K562 (cell line): ENCODE measurements around the gene FUT8. TPM values are rescaled to one million over a fixed set of nuclear protein-coding genes. Genes with fewer than 3 reads are reported as not detected.

ENCODE experiments used
- ATAC-seq: fragments of 200-7000 bp; cut with Tn5 transposase; 3 replicates; pipeline ENCODE4 v1.9.1; 2020; ENCODE audit warnings: moderate library complexity
- BruUV-seq: library from RNA; stranded (reverse); fragments of 400-500 nt; replicated peaks from 2 replicates; lab custom pipeline; 2021; lab: Mats Ljungman, UMichigan
- CTCF ChIA-PET: fragments of 300-600 bp; formaldehyde crosslinking; extraction: SDS; loops from one replicate; lab custom pipeline; 2021; ENCODE audit warnings: low intra/inter-chr PET ratio; lab: Yijun Ruan, JAX
- POLR2A ChIA-PET: fragments of 300-600, 350-650 bp; sonication (Branson Sonifier 250); formaldehyde crosslinking; extraction: SDS; loops from one replicate; lab custom pipeline; 2021; ENCODE audit warnings: antibody characterized with exemption, inconsistent platforms; lab: Yijun Ruan, JAX
- DNase-seq, 4 experiments: peaks; one replicate each; pipeline versions ENCODE4 v3.0.0 to v3.0.0-alpha.2; 2011 to 2018; ENCODE audit warnings: low spot score in 3 of 4, mixed read lengths in 3 of 4; ENCODE audit errors: extremely low read depth in 1 of 4
- FAIRE-seq: peaks from 2 replicates; lab custom pipeline; 2011; peaks lifted over from hg19 to GRCh38; lab: Jason Lieb, UNC
- H2AFZ ChIP-seq: 2 replicates; pipeline ENCODE4 v1.6.0; 2011; ENCODE audit warnings: low read depth, low read length, control low read depth, inconsistent platforms
- H3K27ac ChIP-seq: fragments of 200-600 bp; 3 replicates; pipeline ENCODE4 v1.8.0; 2011; ENCODE audit warnings: low read depth, mild to moderate bottlenecking, control low read depth, inconsistent platforms, low read length, moderate library complexity, mixed read lengths; ENCODE audit errors: extremely low read depth
- H3K27me3 ChIP-seq, 2 experiments: fragments of 300-600 bp in 1 of 2; 2 replicates in 1 of 2; 3 replicates in 1 of 2; pipeline versions ENCODE4 v1.6.0 to v1.8.0; 2011; ENCODE audit warnings: inconsistent platforms in 2 of 2, low read length in 2 of 2, mild to moderate bottlenecking in 1 of 2, mixed read lengths in 1 of 2, moderate library complexity in 1 of 2; ENCODE audit not compliant: control insufficient read depth in 2 of 2, insufficient read depth in 2 of 2
- H3K36me3 ChIP-seq: fragments of 300-600 bp; 3 replicates; pipeline ENCODE4 v1.8.0; 2011; ENCODE audit warnings: mild to moderate bottlenecking, low read length, inconsistent platforms; ENCODE audit not compliant: control insufficient read depth, insufficient read depth
- H3K4me1 ChIP-seq, 2 experiments: fragments of 200-600 bp in 1 of 2; replicated peaks in 1 of 2; 2 replicates in 1 of 2; 3 replicates in 1 of 2; pipeline versions ENCODE4 v1.5.1 to v1.8.0; 2011; ENCODE audit warnings: inconsistent platforms in 2 of 2, low read length in 2 of 2, mild to moderate bottlenecking in 1 of 2, mixed read lengths in 1 of 2, moderate library complexity in 1 of 2; ENCODE audit not compliant: control insufficient read depth in 2 of 2, insufficient read depth in 2 of 2
- H3K4me2 ChIP-seq: 2 replicates; pipeline ENCODE4 v1.6.1; 2011; ENCODE audit warnings: low read length, control low read depth, inconsistent platforms, mixed read lengths; ENCODE audit not compliant: insufficient read depth
- H3K4me3 ChIP-seq: fragments of 200-600 bp; sonication (generic), shearing (Covaris generic); 2 replicates; pipeline ENCODE4 v1.5.1; 2016; ENCODE audit warnings: control low read depth, inconsistent platforms
- H3K79me2 ChIP-seq: fragments of 200-600 bp; 3 replicates; pipeline ENCODE4 v1.8.0; 2011; ENCODE audit warnings: low read length, inconsistent platforms; ENCODE audit not compliant: control insufficient read depth, insufficient read depth
- H3K9ac ChIP-seq, 2 experiments: 2 replicates each; pipeline versions ENCODE4 v1.6.0 to v1.6.1; 2011; ENCODE audit warnings: low read depth in 2 of 2, low read length in 2 of 2, control low read depth in 1 of 2, inconsistent platforms in 1 of 2, mild to moderate bottlenecking in 1 of 2, mixed read lengths in 1 of 2; ENCODE audit not compliant: insufficient read depth in 1 of 2
- H3K9me1 ChIP-seq: one replicate; pipeline ENCODE4 v1.6.0; 2011; ENCODE audit warnings: inconsistent platforms, mild to moderate bottlenecking, low read length, moderate library complexity; ENCODE audit not compliant: control insufficient read depth, insufficient read depth
- H3K9me3 ChIP-seq: replicated peaks from 2 replicates; pipeline ENCODE4 v1.5.1; 2011; ENCODE audit warnings: low read depth, low read length, inconsistent platforms; ENCODE audit not compliant: control insufficient read depth, insufficient read depth
- H4K20me1 ChIP-seq: replicated peaks from 2 replicates; pipeline ENCODE4 v1.6.1; 2011; ENCODE audit warnings: low read length, inconsistent platforms, mixed read lengths; ENCODE audit not compliant: control insufficient read depth, insufficient read depth
- CEBPG ChIP-seq, 3 experiments: fragments of 200-800 bp in 1 of 3; sonication (Bioruptor generic) in 1 of 3; sonication (generic) in 1 of 3; formaldehyde crosslinking in 1 of 3; IDR thresholded peaks in 2 of 3; conservative IDR thresholded peaks in 1 of 3; 2 replicates each; pipeline versions ENCODE4 v1.6.1 to v1.8.0; 2016 to 2022; ENCODE audit warnings: missing compliant biosample characterization in 2 of 3, missing genetic modification characterization in 2 of 3, mild to moderate bottlenecking in 1 of 3, missing genetic modification reagents in 1 of 3
- ELF4 ChIP-seq: fragments of 450-650 bp; formaldehyde crosslinking; IDR thresholded peaks from 2 replicates; pipeline ENCODE4 v1.4.0; 2022; ENCODE audit warnings: missing genetic modification characterization
- HDAC8 ChIP-seq: fragments of 450-650 bp; IDR thresholded peaks from 2 replicates; pipeline ENCODE4 v1.6.1; 2016; ENCODE audit warnings: mild to moderate bottlenecking, missing genetic modification characterization, moderate library complexity, missing compliant biosample characterization
- SAFB ChIP-seq: fragments of 200-400 bp; formaldehyde crosslinking; IDR thresholded peaks from 2 replicates; pipeline ENCODE4 v1.6.1; 2017; ENCODE audit warnings: low read depth, low read length, borderline replicate concordance
- TAF15 ChIP-seq: fragments of 200-400 bp; formaldehyde crosslinking; IDR thresholded peaks from 2 replicates; pipeline ENCODE4 v1.6.1; 2017; ENCODE audit warnings: mild to moderate bottlenecking, low read depth, low read length, moderate library complexity
- ZNF224 ChIP-seq: sonication (generic); formaldehyde crosslinking; IDR thresholded peaks from 2 replicates; pipeline ENCODE4 v1.8.0; 2022; ENCODE audit warnings: mild to moderate bottlenecking, missing genetic modification reagents
- ZNF354B ChIP-seq: fragments of 250-450 bp; sonication (Bioruptor Pico); IDR thresholded peaks from 2 replicates; pipeline ENCODE4 v1.4.0; 2020
- WGBS: fragments of 100-300 bp; shearing (Covaris generic); methylation state at CpG from one replicate; pipeline ENCODE4 v1.1.6; 2016; ENCODE audit warnings: low coverage, mixed read lengths; ENCODE audit not compliant: insufficient coverage; ENCODE audit errors: missing lambda C conversion rate; 5-methylcytosine and 5-hydroxymethylcytosine counted together
- in situ Hi-C: fragments of 300-500 bp; cut with MboI; formaldehyde crosslinking; loops from 4 replicates; pipeline ENCODE4 v1.15.0; 2018; ENCODE audit warnings: inconsistent platforms, mixed read lengths
- intact Hi-C: fragments of 100-400 bp; cut with micrococcal nuclease; formaldehyde crosslinking; loops from 2 replicates; pipeline ENCODE4 v1.14.2; 2022
- polyA plus RNA-seq, 8 experiments: library from polyadenylated mRNA; depleted of rRNA in 4 of 8; stranded (reverse) in 5 of 8; unstranded in 3 of 8; fragments of >200 nt; fragmentation: Nextera tagmentation in 2 of 8; fragmentation: Illumina TruSeq in 1 of 8; extraction: Ambion mirVana in 2 of 8; extraction: Trizol in 1 of 8; gene quantifications; 2 replicates each; pipeline versions ENCODE4 v1.2.1 to v1.2.3, GENCODE V29; 2011 to 2014; ENCODE audit warnings: inconsistent platforms in 1 of 8, missing spikeins in 1 of 8
- total RNA-seq, 7 experiments: library from RNA; depleted of rRNA in 6 of 7; stranded (reverse); fragments of >200 nt in 6 of 7; fragmentation: Illumina TruSeq in 2 of 7; extraction: Trizol in 2 of 7; gene quantifications; 2 replicates each; pipeline versions ENCODE4 v1.2.1 to v1.2.3, GENCODE V29; 2011 to 2021; ENCODE audit warnings: low replicate concordance in 1 of 7
- TF ChIP-seq, protein P1 (sequence below): fragments of 450-650 bp; formaldehyde crosslinking; conservative IDR thresholded peaks from 2 replicates; pipeline ENCODE4 v1.4.0; 2022; ENCODE audit warnings: mild to moderate bottlenecking, missing genetic modification characterization
- TF ChIP-seq, protein P2 (sequence below): sonication (generic); formaldehyde crosslinking; IDR thresholded peaks from 2 replicates; pipeline ENCODE4 v1.9.0; 2022; ENCODE audit warnings: mild to moderate bottlenecking, missing genetic modification reagents

FUT8 gene
- total and polyA plus RNA-seq, 9 of the 15 experiments (the other 6 are each of a cell fraction or from before 2014, with no cell fraction given) = 4.1 to 15.2 (median 7.8) TPM

DNA sequence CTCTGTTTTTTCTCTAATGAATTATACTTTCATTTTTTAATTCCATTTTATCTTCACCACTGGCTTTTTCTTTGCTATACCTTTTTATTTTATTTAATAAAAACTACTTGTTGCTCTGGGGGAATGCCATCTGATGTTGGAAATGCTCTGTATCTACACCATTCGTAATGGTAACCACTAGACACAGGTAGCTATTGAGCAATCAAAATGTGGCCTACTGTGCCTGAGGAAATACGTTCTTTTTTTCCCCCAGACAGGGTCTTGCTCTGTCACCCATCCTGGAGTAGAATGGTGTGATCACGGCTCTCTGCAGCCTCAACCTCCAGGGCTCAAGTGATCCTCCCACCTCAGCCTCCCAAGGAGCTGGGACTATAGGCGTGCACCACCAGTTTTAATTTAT lies 140.2 kb downstream of the FUT8 start:
- Histone ChIP-seq H2AFZ (no peak overlapping the region), H3K36me3 (no peaks in the 10 kb centered on the region), H4K20me1 (no peaks in the 10 kb centered on the region), H3K4me1 (no peaks in the 10 kb centered on the region), H3K79me2 (no peaks in the 10 kb centered on the region), H3K9me1 (no peaks in the 10 kb centered on the region), H3K27me3 (no peaks in the 10 kb centered on the region), H3K4me2 (no peak overlapping the region), H3K9me3 (no peaks in the 10 kb centered on the region), H3K27ac (no peak overlapping the region), H3K4me3 (no peak overlapping the region), H3K9ac (no peak overlapping the region)
- no peak for FAIRE-seq
- WGBS = 33% methylated on average over 4 of the region's 4 CpGs
- BruUV-seq = no TSS peak
- TF ChIP-seq ZNF224 (no peak), ELF4 (CRISPR knock-in tag) (no peak), TAF15 (no peak)
- TF ChIP-seq, protein P1, sequence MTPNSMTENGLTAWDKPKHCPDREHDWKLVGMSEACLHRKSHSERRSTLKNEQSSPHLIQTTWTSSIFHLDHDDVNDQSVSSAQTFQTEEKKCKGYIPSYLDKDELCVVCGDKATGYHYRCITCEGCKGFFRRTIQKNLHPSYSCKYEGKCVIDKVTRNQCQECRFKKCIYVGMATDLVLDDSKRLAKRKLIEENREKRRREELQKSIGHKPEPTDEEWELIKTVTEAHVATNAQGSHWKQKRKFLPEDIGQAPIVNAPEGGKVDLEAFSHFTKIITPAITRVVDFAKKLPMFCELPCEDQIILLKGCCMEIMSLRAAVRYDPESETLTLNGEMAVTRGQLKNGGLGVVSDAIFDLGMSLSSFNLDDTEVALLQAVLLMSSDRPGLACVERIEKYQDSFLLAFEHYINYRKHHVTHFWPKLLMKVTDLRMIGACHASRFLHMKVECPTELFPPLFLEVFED = no peak
- TF ChIP-seq, protein P2, sequence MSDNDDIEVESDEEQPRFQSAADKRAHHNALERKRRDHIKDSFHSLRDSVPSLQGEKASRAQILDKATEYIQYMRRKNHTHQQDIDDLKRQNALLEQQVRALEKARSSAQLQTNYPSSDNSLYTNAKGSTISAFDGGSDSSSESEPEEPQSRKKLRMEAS (CRISPR knock-in tag) = no peak
- ChIA-PET CTCF (no interaction called here), POLR2A (no interaction called here)
- in situ Hi-C loops (no loop called here), intact Hi-C loops (no loop called here)
- no peak for DNase-seq
- no peak for ATAC-seq

DNA sequence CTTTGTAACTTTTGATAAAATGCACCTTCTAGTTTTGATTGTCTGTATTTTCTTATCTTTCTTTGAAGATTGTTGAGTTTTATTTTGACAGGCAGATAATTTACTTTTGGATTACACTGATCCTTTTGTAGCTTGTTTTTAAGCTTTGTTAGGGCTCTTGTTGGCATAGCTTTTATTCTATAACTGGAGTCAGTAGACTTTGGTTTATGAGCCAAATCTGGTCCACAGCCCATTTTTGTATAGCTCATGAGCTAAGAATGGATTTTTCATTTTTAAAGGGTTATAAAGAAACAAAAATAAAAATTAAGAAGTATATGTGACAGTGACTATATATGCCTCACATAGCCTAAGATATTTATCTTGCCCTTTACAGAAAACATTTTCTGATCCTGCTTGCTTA lies 142.3 kb downstream of the FUT8 start:
- no peak overlapping the region for H2AFZ ChIP-seq
- H3K79me2 ChIP-seq = no peaks in the 10 kb centered on the region
- FAIRE-seq (no peak), ATAC-seq (no peak), DNase-seq (no peak)
- no peaks in the 10 kb centered on the region for H3K4me1 ChIP-seq
- no peaks in the 10 kb centered on the region for H3K36me3 ChIP-seq
- ChIA-PET POLR2A (no interaction called here), CTCF (no interaction called here)
- H4K20me1 ChIP-seq = no peaks in the 10 kb centered on the region
- H3K27ac ChIP-seq = no peak overlapping the region
- H3K9me1 ChIP-seq = no peaks in the 10 kb centered on the region
- no TSS peak for BruUV-seq
- no peaks in the 10 kb centered on the region for H3K27me3 ChIP-seq
- H3K9me3 ChIP-seq = no peaks in the 10 kb centered on the region
- no peak overlapping the region for H3K4me2 ChIP-seq
- H3K9ac ChIP-seq = no peak overlapping the region
- in situ Hi-C loops = no loop called here
- no peak overlapping the region for H3K4me3 ChIP-seq
- intact Hi-C loops = no loop called here
- TF ChIP-seq ZNF354B (CRISPR knock-in tag) (no peak), HDAC8 (tag) (no peak), SAFB (no peak), CEBPG (CRISPR knock-in tag; IDR thresholded peaks at IDR 0.05) (no peak), CEBPG (tag; conservative IDR thresholded peaks at IDR 0.05 in 1 of 2, IDR thresholded peaks at IDR 0.05 in 1 of 2) (no peak)
